PC-9 (cell line): ENCODE results near the gene SIPA1L3.

Experiments
- CTCF ChIP-seq: fragments of 200-600 bp; sonication (generic); conservative IDR thresholded peaks from 2 replicates; pipeline ENCODE4 v1.6.1; 2017; ENCODE audit warnings: mixed run types, antibody characterized with exemption, mild to moderate bottlenecking, moderate library complexity
- EZH2 ChIP-seq: fragments of 200-600 bp; sonication (generic); IDR thresholded peaks from 2 replicates; pipeline ENCODE4 v1.8.0; 2017; ENCODE audit warnings: antibody characterized with exemption, low read depth

GRCh38 chr19:38035515-38036495, 128.8 kb downstream of the SIPA1L3 start:
- TF ChIP-seq CTCF (no peak), EZH2 (no peak)
